IMR-90 (cell line): ENCODE measurements around the gene HOXB9. TPM values are rescaled to one million over a fixed set of nuclear protein-coding genes. Genes with fewer than 3 reads are reported as not detected.

Source experiments
- ATAC-seq: fragments of 200-7000 bp; cut with Tn5 transposase; 2 replicates; pipeline ENCODE4 v1.9.1; 2020; ENCODE audit warnings: low read depth, mild to moderate bottlenecking, moderate library complexity
- BruUV-seq: library from RNA; stranded (reverse); fragments of 400-500 nt; replicated peaks from 2 replicates; lab custom pipeline; 2021; lab: Mats Ljungman, UMichigan
- CTCF ChIA-PET: fragments of 300-600 bp; formaldehyde crosslinking; extraction: SDS; loops from one replicate; lab custom pipeline; 2021; ENCODE audit warnings: antibody characterized with exemption; lab: Yijun Ruan, JAX
- POLR2A ChIA-PET: fragments of 300-600 bp; sonication (Branson Sonifier 250); formaldehyde crosslinking; loops from one replicate; lab custom pipeline; 2022; ENCODE audit warnings: antibody characterized with exemption; ENCODE audit not compliant: unreplicated experiment; lab: Charles Lee
- DNase-seq: peaks from one replicate; pipeline ENCODE4 v3.0.0; 2013
- H2AFZ ChIP-seq: replicated peaks from 2 replicates; pipeline ENCODE3; 2013; ENCODE audit warnings: low read length, mild to moderate bottlenecking; ENCODE audit not compliant: poor library complexity
- H2AK5ac ChIP-seq: 2 replicates; pipeline ENCODE4 v1.6.1; 2013; ENCODE audit warnings: low read depth, low read length, inconsistent platforms
- H2AK9ac ChIP-seq: replicated peaks from 2 replicates; pipeline ENCODE3; 2013; ENCODE audit warnings: mild to moderate bottlenecking, low read depth, low read length, moderate library complexity; ENCODE audit not compliant: poor library complexity
- H2BK120ac ChIP-seq: 2 replicates; pipeline ENCODE4 v1.6.1; 2013; ENCODE audit warnings: low read depth, low read length, inconsistent platforms
- H2BK15ac ChIP-seq: 3 replicates; pipeline ENCODE4 v1.6.1; 2013; ENCODE audit warnings: low read depth, low read length, inconsistent platforms
- H2BK20ac ChIP-seq: 2 replicates; pipeline ENCODE4 v1.6.1; 2013; ENCODE audit warnings: low read depth, mild to moderate bottlenecking, inconsistent platforms, low read length, moderate library complexity
- H2BK5ac ChIP-seq: 2 replicates; pipeline ENCODE4 v1.6.1; 2013; ENCODE audit warnings: mild to moderate bottlenecking, low read depth, low read length, inconsistent platforms; ENCODE audit not compliant: poor library complexity, severe bottlenecking
- H3K14ac ChIP-seq: replicated peaks from 2 replicates; pipeline ENCODE4 v1.6.1; 2013; ENCODE audit warnings: low read depth, low read length, inconsistent platforms
- H3K18ac ChIP-seq: 2 replicates; pipeline ENCODE4 v1.6.1; 2013; ENCODE audit warnings: low read depth, low read length, control low read depth
- H3K23ac ChIP-seq: 2 replicates; pipeline ENCODE4 v1.6.1; 2013; ENCODE audit warnings: low read depth, low read length, inconsistent platforms
- H3K27ac ChIP-seq: 2 replicates; pipeline ENCODE4 v1.5.1; 2013; ENCODE audit warnings: mild to moderate bottlenecking, control low read depth, low read length; ENCODE audit not compliant: insufficient read depth
- H3K27me3 ChIP-seq: 2 replicates; pipeline ENCODE4 v1.6.1; 2013; ENCODE audit warnings: low read length; ENCODE audit not compliant: control insufficient read depth, insufficient read depth
- H3K36me3 ChIP-seq: 2 replicates; pipeline ENCODE4 v1.6.1; 2013; ENCODE audit warnings: low read length, mixed read lengths; ENCODE audit not compliant: control insufficient read depth, insufficient read depth
- H3K4ac ChIP-seq: 2 replicates; pipeline ENCODE4 v1.6.1; 2013; ENCODE audit warnings: low read depth, low read length, inconsistent platforms
- H3K4me1 ChIP-seq: 2 replicates; pipeline ENCODE4 v1.6.1; 2013; ENCODE audit warnings: low read length, mixed read lengths; ENCODE audit not compliant: control insufficient read depth, insufficient read depth
- H3K4me2 ChIP-seq: 2 replicates; pipeline ENCODE4 v1.6.1; 2013; ENCODE audit warnings: low read depth, mild to moderate bottlenecking, control low read depth, low read length, moderate library complexity
- H3K4me3 ChIP-seq: 2 replicates; pipeline ENCODE4 v1.5.1; 2013; ENCODE audit warnings: low read depth, mild to moderate bottlenecking, control low read depth, low read length, moderate library complexity; ENCODE audit not compliant: insufficient read depth
- H3K56ac ChIP-seq: 2 replicates; pipeline ENCODE4 v1.6.1; 2013; ENCODE audit warnings: low read length, inconsistent platforms; ENCODE audit not compliant: insufficient read depth; ENCODE audit errors: extremely low read depth
- H3K79me1 ChIP-seq, 2 experiments: 2 replicates each; pipeline ENCODE4 v1.6.1; 2013; ENCODE audit warnings: low read length in 2 of 2, inconsistent platforms in 1 of 2, low read depth in 1 of 2
- H3K9ac ChIP-seq: 2 replicates; pipeline ENCODE4 v1.6.1; 2013; ENCODE audit warnings: low read depth, low read length, control low read depth
- H3K9me1 ChIP-seq: 2 replicates; pipeline ENCODE4 v1.6.1; 2013; ENCODE audit warnings: low read length, inconsistent platforms; ENCODE audit not compliant: insufficient read depth
- H3K9me3 ChIP-seq: 2 replicates; pipeline ENCODE4 v1.6.1; 2013; ENCODE audit warnings: low read length; ENCODE audit not compliant: control insufficient read depth, insufficient read depth
- H4K20me1 ChIP-seq: 2 replicates; pipeline ENCODE4 v1.6.1; 2013; ENCODE audit warnings: low read length, inconsistent platforms; ENCODE audit not compliant: insufficient read depth
- H4K5ac ChIP-seq: 2 replicates; pipeline ENCODE4 v1.6.1; 2013; ENCODE audit warnings: mild to moderate bottlenecking, low read depth, low read length, control low read depth
- H4K8ac ChIP-seq, 2 experiments: 2 replicates each; pipeline ENCODE4 v1.6.1; 2013; ENCODE audit warnings: low read depth in 2 of 2, low read length in 2 of 2, control low read depth in 1 of 2, inconsistent platforms in 1 of 2
- H4K91ac ChIP-seq: 2 replicates; pipeline ENCODE4 v1.6.1; 2013; ENCODE audit warnings: low read depth, low read length, inconsistent platforms; ENCODE audit not compliant: insufficient read depth
- BHLHE40 ChIP-seq: fragments of 150-350 bp; IDR thresholded peaks from 2 replicates; pipeline ENCODE4 v1.6.1; 2016; ENCODE audit warnings: mild to moderate bottlenecking, low read depth, low read length
- CTCF ChIP-seq: conservative IDR thresholded peaks from 2 replicates; pipeline ENCODE4 v1.5.1; 2012; ENCODE audit warnings: mild to moderate bottlenecking, low read depth, low read length, improper control_type of control experiment
- RAD21 ChIP-seq: IDR thresholded peaks from 2 replicates; pipeline ENCODE4 v1.6.1; 2012; ENCODE audit warnings: low read length, improper control_type of control experiment
- SMC3 ChIP-seq: fragments of 150-350 bp; IDR thresholded peaks from 2 replicates; pipeline ENCODE4 v1.6.1; 2016; ENCODE audit warnings: low read depth, mild to moderate bottlenecking, antibody characterized with exemption, low read length, moderate library complexity
- USF2 ChIP-seq: fragments of 150-350 bp; IDR thresholded peaks from 2 replicates; pipeline ENCODE4 v1.6.1; 2017; ENCODE audit warnings: mild to moderate bottlenecking, antibody characterized with exemption, low read length, low read depth
- WGBS, 2 experiments: methylation state at CpG; one replicate each; pipeline versions ENCODE4 v1.1.5 to v1.1.7; 2013; ENCODE audit warnings: missing lambda C conversion rate in 2 of 2; ENCODE audit not compliant: insufficient read length in 1 of 2; ENCODE audit errors: extremely low coverage in 2 of 2; 5-methylcytosine and 5-hydroxymethylcytosine counted together
- dilution Hi-C: fragments of 300-500 bp; cut with HindIII; formaldehyde crosslinking; loops from one replicate; pipeline ENCODE4 v1.14.3; 2018; ENCODE audit warnings: low sequenced_read_pairs; ENCODE audit not compliant: unreplicated experiment
- in situ Hi-C: fragments of 300-500 bp; cut with MboI; formaldehyde crosslinking; loops from 3 replicates; pipeline ENCODE4 v1.14.3; 2019; ENCODE audit warnings: low sequenced_read_pairs, inconsistent platforms, mixed read lengths
- intact Hi-C: fragments of 100-400 bp; cut with micrococcal nuclease; formaldehyde crosslinking; loops from 2 replicates; pipeline ENCODE4 v1.10.0; 2022
- polyA plus RNA-seq, 3 experiments: library from polyadenylated mRNA; depleted of rRNA; stranded (reverse); fragments of >200 nt; gene quantifications; 2 replicates each; pipeline ENCODE4 v1.2.3, GENCODE V29; 2012; ENCODE audit warnings: low replicate concordance in 1 of 3
- total RNA-seq: library from RNA; depleted of rRNA; stranded (reverse); fragments of >200 nt; gene quantifications from 2 replicates; pipeline ENCODE4 v1.2.3, GENCODE V29; 2012

Gene HOXB9
- total and polyA plus RNA-seq, 2 of the 4 experiments (the other 2 are of a cell fraction) = 0.05 TPM; not detected in 1

GRCh38 chr17:48671697-48672171 lies 45.6 kb upstream of the HOXB9 start:
- ChIA-PET POLR2A (no interaction called here), CTCF (interaction anchor here (0.5 to 1.7 kb wide), 13 partner anchors 22 to 629 kb away, joined by 3 to 9 read pairs (median 4); no protein-coding TSS in a partner anchor)
- Histone ChIP-seq H3K56ac (no peak overlapping the region), H2BK5ac (no peak overlapping the region), H3K27ac (no peak overlapping the region), H3K4me3 (peak overlapping the region; percentile 35), H3K79me1 (no peaks in the 10 kb centered on the region), H4K8ac (no peak overlapping the region), H3K9me1 (no peaks in the 10 kb centered on the region), H3K4me1 (no peaks in the 10 kb centered on the region), H2BK20ac (no peak overlapping the region), H2AK5ac (no peak overlapping the region), H3K36me3 (no peaks in the 10 kb centered on the region), H3K4me2 (peak overlapping the region; percentile 74), H4K20me1 (no peaks in the 10 kb centered on the region), H3K9ac (no peak overlapping the region), H2AFZ (peak overlapping the region; percentile 71), H4K5ac (no peak overlapping the region), H3K14ac (no peak overlapping the region), H3K18ac (no peak overlapping the region), H3K27me3 (peaks cover 26% of the 10 kb centered on the region), H2BK120ac (no peak overlapping the region), H3K4ac (no peak overlapping the region), H3K23ac (no peak overlapping the region), H2BK15ac (no peak overlapping the region), H3K9me3 (no peaks in the 10 kb centered on the region), H4K91ac (no peak overlapping the region), H2AK9ac (no peak overlapping the region)
- intact Hi-C loops (loop anchor here (2.0 kb wide), 1 partner anchor 207 kb away; no protein-coding TSS in a partner anchor), in situ Hi-C loops (no loop called here), dilution Hi-C loops (no loop called here)
- 0% methylated on average over 3 of the region's 15 CpGs; no CpG with 5 or more reads in 1 of the 2 experiments for WGBS, 2 experiments
- ATAC-seq = peak; percentile 93
- peak; percentile 67 for DNase-seq
- BruUV-seq = no TSS peak
- TF ChIP-seq CTCF (peak; percentile 91), BHLHE40 (no peak), RAD21 (peak; percentile 83), SMC3 (peak; percentile 55), USF2 (no peak)
